GM18870 (cell line): ENCODE data around the gene GCNT3.
"Not testable (repeated sequence)": the region's sequence is repeated elsewhere in the genome, so short reads cannot be mapped to it uniquely, and the experiment has no call there.

ENCODE experiments used
- ATAC-seq: cut with Tn5 transposase; IDR thresholded peaks from one replicate; pipeline ENCODE4 v1.9.1; 2021; ENCODE audit warnings: moderate library complexity; ENCODE audit not compliant: unreplicated experiment

GCNT3 gene

GRCh38 chr15:59616379-59616778, 4.8 kb downstream of the GCNT3 start:
- no peak for ATAC-seq

GRCh38 chr15:59618406-59618805, 6.8 kb downstream of the GCNT3 start:
- ATAC-seq, result no peak

DNA sequence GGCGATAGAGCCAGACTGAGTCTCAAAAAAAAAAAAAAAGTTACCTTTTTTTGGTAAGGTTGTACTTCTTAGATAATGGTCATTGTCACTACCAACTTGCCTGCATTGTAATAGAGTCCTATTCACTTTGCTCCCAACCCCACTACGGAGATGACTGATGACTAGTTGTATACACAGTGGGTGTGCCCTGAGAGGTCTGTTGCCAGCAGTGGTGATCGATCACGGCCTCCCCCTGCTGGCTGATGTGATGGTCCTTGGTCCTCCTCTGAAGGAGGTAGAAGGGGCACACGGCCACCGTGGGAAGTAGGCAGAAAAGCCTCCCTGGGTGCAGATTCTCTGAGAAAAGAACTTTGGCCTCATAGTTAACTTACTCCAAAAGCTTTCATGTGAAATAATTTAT, 10.7 kb downstream of the GCNT3 start:
- ATAC-seq, result peak; percentile 77

GRCh38 chr15:59632714-59633113, 21.1 kb downstream of the GCNT3 start:
- ATAC-seq, result no peak

DNA sequence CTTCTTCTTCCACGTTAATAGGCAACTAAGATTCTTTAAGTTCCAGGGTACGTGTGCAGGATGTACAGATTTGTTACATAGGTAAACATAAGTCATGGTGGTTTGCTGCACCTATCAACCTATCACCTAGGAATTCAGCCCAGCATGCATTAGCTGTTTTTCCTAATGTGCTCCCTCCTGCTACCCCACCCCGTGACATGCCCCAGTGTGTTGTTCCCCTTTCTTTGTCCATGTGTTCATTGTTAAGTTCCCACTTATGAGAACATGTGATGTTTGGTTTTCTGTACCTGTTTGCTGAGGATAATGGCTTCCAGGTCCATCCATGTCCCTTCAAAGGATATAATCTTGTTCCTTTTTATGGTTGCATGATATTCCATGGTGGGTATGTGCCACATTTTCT, 24.6 kb downstream of the GCNT3 start:
- no peak for ATAC-seq

DNA sequence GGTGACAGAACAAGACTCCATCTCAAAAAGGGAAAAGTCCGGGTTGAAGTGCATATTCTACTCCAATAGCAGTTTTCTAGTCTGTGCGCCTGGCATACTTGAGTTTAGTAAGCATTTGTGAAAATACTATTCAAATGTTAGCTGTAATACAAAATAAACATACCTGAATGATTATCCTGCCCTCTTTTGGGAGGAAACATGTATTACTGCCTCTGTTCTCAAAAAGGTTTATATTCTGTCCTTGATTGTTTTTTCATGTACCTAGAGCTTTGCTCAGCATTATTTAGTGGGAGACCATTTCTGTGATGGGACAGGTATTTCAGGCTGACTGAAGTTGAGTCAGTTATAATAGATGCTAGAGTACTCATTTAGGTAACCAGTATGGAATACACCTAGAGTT, 25.9 kb downstream of the GCNT3 start:
- ATAC-seq, result not testable (repeated sequence)

- ATAC-seq, result no peak
Observed at GRCh38 chr15:59642351-59642750, 30.8 kb downstream of the GCNT3 start.

GRCh38 chr15:59644756-59645155, 33.2 kb downstream of the GCNT3 start:
- no peak for ATAC-seq

GRCh38 chr15:59645812-59646211, 34.2 kb downstream of the GCNT3 start:
- not testable (repeated sequence) for ATAC-seq

DNA sequence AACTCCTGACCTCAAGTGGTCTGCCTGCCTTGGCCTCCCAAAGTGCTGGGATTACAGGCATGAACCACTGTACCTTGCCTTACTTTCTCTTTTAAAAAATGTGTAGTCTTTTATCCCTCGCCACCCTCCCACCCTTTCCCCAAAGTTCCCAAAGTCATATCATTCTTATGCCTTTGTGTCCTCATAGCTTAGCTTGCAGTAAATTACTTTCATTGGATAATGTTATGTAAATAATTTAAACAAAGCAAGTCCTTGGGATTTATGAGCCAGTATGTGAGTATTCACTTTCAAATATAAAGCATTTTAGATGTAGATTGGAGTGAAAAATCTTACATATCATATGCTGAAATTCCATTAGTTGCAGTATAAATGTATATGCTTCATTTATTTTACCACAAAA, 34.7 kb downstream of the GCNT3 start:
- ATAC-seq, result no peak

DNA sequence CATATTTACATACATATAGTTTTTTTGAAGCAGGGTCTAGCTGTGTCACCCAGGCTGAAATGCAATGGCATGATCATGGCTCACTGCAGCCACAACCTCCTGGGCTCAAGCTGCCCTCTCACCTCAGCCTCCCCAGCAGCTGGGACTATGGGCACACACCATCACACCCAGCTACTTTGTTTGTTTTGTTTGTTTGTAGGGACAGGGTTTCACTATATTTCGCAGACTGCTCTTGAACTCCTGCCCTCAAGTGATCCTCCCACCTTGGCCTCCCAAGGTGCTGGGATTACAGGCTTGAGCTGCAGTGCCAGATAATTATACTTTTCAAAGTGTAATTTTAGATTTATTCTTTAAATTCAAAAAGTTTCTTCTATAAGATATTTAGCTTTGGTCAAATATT, 35.5 kb downstream of the GCNT3 start:
- ATAC-seq, result no peak

DNA sequence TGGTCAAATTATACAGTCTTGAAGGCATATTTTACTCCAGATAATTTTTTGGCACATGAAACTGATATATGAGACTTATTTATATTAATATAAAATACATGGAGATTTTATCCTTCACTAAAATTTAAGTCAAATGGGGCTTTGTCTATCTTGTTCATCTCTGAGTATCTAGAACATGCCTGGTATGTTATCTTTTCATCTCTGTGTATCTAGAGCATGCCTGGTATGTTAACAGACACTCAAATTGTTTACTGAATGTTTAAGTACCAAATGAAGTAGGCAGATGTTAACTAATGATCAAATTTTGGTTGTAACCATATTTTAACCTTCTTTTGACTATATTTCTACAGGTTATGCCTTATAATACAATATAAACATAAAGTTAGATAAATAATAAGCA, 38.0 kb downstream of the GCNT3 start:
- no peak for ATAC-seq

GRCh38 chr15:59654046-59654445, 42.5 kb downstream of the GCNT3 start:
- ATAC-seq, result no peak

DNA sequence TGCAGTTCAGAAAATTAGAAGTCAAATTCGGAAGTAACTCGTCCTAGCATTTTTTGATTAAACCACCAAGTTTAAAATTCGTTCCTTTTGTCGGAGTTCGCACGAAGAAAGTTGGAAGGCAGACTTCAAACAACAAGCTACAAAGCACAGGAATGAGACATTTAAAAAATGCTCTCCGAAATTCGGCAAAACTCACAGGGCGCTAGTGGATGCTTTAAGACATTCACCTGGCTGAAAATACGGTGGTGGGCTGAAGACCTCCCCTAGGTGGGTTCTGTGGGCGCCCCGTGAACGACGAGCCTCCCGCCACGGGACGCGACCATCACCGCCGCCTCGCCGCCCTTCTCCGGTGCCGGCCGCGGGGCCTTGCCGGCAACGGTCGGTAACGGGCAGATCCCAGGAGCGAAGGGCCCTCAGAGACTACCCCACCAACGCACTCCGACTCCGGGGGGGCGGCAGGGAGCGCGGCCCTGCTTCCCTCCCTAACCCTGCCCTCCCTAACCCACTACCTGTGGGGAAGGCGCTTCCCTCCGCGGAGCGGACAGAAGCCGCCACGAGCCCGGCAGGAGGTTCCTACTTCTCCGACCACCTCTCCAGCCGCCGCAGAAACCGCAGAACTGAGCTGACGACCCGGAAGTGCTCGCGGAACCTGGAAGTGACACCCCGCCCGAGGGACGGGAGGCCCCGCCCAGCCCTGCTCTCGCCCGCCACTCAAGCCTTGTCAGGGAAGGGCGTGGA, 45.5 kb downstream of the GCNT3 start, which contains the start of gene GTF2A2:
Gene GTF2A2, minus strand, starts transcription at position 619 of the 738 bp plus-strand sequence. CDS start 5,238 bp downstream, outside the sequence.
- peak; percentile 78 for ATAC-seq

GRCh38 chr15:59657635-59658125, 46.1 kb downstream of the GCNT3 start:
- peak; percentile 14 for ATAC-seq

DNA sequence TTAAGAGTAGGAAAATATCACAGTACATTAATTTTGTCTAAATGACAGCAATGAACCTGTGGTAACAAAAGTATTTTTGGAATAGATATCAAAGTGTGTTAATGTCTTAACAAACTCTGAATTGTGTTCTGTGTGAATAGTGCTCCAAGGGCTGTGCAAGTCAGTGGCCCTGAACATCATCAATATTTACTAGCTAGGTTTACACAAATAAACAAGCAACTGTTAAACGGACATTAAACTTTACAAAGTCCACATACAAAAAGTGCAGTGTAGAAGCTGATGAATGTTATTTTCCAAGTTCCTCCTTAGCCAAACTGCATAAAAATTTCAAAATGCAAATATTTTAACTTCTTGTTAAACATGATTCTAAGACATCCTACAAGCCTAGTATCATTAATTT, 47.8 kb downstream of the GCNT3 start:
- ATAC-seq, result no peak

- no peak for ATAC-seq
Observed at GRCh38 chr15:59662260-59662659, 50.7 kb downstream of the GCNT3 start.

DNA sequence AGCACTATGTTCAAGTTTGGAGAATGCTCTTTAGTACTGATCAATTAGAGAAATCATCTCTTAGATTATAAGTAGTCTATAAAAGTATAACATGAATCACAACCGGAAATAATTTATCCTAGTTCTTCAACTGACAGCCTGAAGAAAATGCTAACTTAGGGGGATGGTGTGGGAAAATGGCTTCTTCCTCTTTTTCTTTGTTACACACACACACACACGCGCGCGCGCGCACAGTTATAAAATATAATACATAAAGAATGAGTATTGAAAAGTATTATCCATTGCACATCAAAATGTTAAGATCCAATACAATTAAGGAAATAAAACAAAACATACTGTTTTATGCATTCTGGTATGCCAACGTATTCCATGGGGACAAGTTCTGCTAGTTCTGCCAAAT, 57.0 kb downstream of the GCNT3 start:
- no peak for ATAC-seq
